K562 (cell line): ENCODE measurements around the gene ACSF3. TPM values are rescaled to one million over a fixed set of nuclear protein-coding genes. Genes with fewer than 3 reads are reported as not detected.

Experiments used
- CCNT2 ChIP-seq: IDR thresholded peaks from 2 replicates; pipeline ENCODE4 v1.6.1; 2011; ENCODE audit warnings: borderline replicate concordance, low read depth, mild to moderate bottlenecking, moderate library complexity, mixed read lengths, low read length; ENCODE audit not compliant: insufficient read length; ENCODE audit errors: extremely low read depth
- PHTF2 ChIP-seq: fragments of 250-450 bp; sonication (Bioruptor Pico); IDR thresholded peaks from 2 replicates; pipeline ENCODE4 v1.5.0; 2021; ENCODE audit warnings: mild to moderate bottlenecking
- SMAD4 ChIP-seq: fragments of 250-450 bp; sonication (Bioruptor Pico); conservative IDR thresholded peaks from 2 replicates; pipeline ENCODE4 v1.8.0; 2021; ENCODE audit warnings: inconsistent platforms, mild to moderate bottlenecking, moderate library complexity
- SUPT5H ChIP-seq: fragments of 450-650 bp; IDR thresholded peaks from 2 replicates; pipeline ENCODE4 v1.6.1; 2016
- TGIF2 ChIP-seq: sonication (generic); formaldehyde crosslinking; IDR thresholded peaks from 2 replicates; pipeline ENCODE4 v1.8.1; 2022; ENCODE audit warnings: mild to moderate bottlenecking, missing genetic modification reagents, moderate library complexity
- polyA plus RNA-seq, 8 experiments: library from polyadenylated mRNA; depleted of rRNA in 4 of 8; stranded (reverse) in 5 of 8; unstranded in 3 of 8; fragments of >200 nt; fragmentation: Nextera tagmentation in 2 of 8; fragmentation: Illumina TruSeq in 1 of 8; extraction: Ambion mirVana in 2 of 8; extraction: Trizol in 1 of 8; gene quantifications; 2 replicates each; pipeline versions ENCODE4 v1.2.1 to v1.2.3, GENCODE V29; 2011 to 2014; ENCODE audit warnings: inconsistent platforms in 1 of 8, missing spikeins in 1 of 8
- total RNA-seq, 7 experiments: library from RNA; depleted of rRNA in 6 of 7; stranded (reverse); fragments of >200 nt in 6 of 7; fragmentation: Illumina TruSeq in 2 of 7; extraction: Trizol in 2 of 7; gene quantifications; 2 replicates each; pipeline versions ENCODE4 v1.2.1 to v1.2.3, GENCODE V29; 2011 to 2021; ENCODE audit warnings: low replicate concordance in 1 of 7
- TF ChIP-seq, protein P1 (sequence below): fragments of 200-600 bp; sonication (generic); IDR thresholded peaks from one replicate; pipeline ENCODE4 v1.6.1; 2012; ENCODE audit warnings: mild to moderate bottlenecking, low read depth, low read length, inconsistent platforms
- TF ChIP-seq, protein P2 (sequence below): sonication (generic); formaldehyde crosslinking; IDR thresholded peaks from 2 replicates; pipeline ENCODE4 v1.8.1; 2023; ENCODE audit warnings: missing genetic modification reagents, mild to moderate bottlenecking, borderline replicate concordance
- TF ChIP-seq, protein P3 (sequence below): sonication (generic); formaldehyde crosslinking; IDR thresholded peaks from 2 replicates; pipeline ENCODE4 v1.8.0; 2022; ENCODE audit warnings: missing genetic modification reagents, mild to moderate bottlenecking, moderate library complexity, borderline replicate concordance
- TF ChIP-seq, protein P4 (sequence below): sonication (generic); formaldehyde crosslinking; IDR thresholded peaks from 2 replicates; pipeline ENCODE4 v1.8.1; 2022; ENCODE audit warnings: missing genetic modification reagents

ACSF3 gene
- total and polyA plus RNA-seq, 9 of the 15 experiments (the other 6 are each of a cell fraction or from before 2014, with no cell fraction given) = 0.77 to 32.8 (median 14.7) TPM

DNA sequence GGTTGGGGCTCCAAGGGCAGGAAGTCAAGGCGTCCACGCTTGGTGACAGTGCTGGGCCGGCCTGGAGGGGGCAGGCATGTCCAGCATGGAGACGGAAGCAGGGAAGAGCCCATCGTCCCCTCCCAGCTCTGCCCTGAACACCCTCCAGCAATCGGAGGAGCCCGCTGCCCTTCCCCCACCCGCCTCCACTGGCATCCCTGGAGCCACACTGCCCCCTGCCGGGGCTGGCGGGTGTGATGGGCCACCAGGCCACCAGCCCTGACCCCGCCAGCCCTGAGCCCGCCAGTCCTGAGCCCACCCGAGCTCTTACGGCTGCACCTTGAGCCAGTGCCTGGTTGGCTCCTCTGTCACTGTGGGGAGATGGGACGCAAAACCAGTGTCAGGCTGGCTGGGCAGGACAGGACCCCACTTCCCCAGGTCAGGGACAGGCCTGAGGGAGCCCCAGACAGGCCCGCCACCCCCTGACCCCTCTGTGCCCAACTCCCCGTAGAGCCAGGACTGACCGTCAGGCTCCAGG, 73.8 kb downstream of the ACSF3 start (continued):
- TF ChIP-seq, protein P1, sequence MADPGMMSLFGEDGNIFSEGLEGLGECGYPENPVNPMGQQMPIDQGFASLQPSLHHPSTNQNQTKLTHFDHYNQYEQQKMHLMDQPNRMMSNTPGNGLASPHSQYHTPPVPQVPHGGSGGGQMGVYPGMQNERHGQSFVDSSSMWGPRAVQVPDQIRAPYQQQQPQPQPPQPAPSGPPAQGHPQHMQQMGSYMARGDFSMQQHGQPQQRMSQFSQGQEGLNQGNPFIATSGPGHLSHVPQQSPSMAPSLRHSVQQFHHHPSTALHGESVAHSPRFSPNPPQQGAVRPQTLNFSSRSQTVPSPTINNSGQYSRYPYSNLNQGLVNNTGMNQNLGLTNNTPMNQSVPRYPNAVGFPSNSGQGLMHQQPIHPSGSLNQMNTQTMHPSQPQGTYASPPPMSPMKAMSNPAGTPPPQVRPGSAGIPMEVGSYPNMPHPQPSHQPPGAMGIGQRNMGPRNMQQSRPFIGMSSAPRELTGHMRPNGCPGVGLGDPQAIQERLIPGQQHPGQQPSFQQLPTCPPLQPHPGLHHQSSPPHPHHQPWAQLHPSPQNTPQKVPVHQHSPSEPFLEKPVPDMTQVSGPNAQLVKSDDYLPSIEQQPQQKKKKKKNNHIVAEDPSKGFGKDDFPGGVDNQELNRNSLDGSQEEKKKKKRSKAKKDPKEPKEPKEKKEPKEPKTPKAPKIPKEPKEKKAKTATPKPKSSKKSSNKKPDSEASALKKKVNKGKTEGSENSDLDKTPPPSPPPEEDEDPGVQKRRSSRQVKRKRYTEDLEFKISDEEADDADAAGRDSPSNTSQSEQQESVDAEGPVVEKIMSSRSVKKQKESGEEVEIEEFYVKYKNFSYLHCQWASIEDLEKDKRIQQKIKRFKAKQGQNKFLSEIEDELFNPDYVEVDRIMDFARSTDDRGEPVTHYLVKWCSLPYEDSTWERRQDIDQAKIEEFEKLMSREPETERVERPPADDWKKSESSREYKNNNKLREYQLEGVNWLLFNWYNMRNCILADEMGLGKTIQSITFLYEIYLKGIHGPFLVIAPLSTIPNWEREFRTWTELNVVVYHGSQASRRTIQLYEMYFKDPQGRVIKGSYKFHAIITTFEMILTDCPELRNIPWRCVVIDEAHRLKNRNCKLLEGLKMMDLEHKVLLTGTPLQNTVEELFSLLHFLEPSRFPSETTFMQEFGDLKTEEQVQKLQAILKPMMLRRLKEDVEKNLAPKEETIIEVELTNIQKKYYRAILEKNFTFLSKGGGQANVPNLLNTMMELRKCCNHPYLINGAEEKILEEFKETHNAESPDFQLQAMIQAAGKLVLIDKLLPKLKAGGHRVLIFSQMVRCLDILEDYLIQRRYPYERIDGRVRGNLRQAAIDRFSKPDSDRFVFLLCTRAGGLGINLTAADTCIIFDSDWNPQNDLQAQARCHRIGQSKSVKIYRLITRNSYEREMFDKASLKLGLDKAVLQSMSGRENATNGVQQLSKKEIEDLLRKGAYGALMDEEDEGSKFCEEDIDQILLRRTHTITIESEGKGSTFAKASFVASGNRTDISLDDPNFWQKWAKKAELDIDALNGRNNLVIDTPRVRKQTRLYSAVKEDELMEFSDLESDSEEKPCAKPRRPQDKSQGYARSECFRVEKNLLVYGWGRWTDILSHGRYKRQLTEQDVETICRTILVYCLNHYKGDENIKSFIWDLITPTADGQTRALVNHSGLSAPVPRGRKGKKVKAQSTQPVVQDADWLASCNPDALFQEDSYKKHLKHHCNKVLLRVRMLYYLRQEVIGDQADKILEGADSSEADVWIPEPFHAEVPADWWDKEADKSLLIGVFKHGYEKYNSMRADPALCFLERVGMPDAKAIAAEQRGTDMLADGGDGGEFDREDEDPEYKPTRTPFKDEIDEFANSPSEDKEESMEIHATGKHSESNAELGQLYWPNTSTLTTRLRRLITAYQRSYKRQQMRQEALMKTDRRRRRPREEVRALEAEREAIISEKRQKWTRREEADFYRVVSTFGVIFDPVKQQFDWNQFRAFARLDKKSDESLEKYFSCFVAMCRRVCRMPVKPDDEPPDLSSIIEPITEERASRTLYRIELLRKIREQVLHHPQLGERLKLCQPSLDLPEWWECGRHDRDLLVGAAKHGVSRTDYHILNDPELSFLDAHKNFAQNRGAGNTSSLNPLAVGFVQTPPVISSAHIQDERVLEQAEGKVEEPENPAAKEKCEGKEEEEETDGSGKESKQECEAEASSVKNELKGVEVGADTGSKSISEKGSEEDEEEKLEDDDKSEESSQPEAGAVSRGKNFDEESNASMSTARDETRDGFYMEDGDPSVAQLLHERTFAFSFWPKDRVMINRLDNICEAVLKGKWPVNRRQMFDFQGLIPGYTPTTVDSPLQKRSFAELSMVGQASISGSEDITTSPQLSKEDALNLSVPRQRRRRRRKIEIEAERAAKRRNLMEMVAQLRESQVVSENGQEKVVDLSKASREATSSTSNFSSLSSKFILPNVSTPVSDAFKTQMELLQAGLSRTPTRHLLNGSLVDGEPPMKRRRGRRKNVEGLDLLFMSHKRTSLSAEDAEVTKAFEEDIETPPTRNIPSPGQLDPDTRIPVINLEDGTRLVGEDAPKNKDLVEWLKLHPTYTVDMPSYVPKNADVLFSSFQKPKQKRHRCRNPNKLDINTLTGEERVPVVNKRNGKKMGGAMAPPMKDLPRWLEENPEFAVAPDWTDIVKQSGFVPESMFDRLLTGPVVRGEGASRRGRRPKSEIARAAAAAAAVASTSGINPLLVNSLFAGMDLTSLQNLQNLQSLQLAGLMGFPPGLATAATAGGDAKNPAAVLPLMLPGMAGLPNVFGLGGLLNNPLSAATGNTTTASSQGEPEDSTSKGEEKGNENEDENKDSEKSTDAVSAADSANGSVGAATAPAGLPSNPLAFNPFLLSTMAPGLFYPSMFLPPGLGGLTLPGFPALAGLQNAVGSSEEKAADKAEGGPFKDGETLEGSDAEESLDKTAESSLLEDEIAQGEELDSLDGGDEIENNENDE = no peak
- TF ChIP-seq, protein P2, sequence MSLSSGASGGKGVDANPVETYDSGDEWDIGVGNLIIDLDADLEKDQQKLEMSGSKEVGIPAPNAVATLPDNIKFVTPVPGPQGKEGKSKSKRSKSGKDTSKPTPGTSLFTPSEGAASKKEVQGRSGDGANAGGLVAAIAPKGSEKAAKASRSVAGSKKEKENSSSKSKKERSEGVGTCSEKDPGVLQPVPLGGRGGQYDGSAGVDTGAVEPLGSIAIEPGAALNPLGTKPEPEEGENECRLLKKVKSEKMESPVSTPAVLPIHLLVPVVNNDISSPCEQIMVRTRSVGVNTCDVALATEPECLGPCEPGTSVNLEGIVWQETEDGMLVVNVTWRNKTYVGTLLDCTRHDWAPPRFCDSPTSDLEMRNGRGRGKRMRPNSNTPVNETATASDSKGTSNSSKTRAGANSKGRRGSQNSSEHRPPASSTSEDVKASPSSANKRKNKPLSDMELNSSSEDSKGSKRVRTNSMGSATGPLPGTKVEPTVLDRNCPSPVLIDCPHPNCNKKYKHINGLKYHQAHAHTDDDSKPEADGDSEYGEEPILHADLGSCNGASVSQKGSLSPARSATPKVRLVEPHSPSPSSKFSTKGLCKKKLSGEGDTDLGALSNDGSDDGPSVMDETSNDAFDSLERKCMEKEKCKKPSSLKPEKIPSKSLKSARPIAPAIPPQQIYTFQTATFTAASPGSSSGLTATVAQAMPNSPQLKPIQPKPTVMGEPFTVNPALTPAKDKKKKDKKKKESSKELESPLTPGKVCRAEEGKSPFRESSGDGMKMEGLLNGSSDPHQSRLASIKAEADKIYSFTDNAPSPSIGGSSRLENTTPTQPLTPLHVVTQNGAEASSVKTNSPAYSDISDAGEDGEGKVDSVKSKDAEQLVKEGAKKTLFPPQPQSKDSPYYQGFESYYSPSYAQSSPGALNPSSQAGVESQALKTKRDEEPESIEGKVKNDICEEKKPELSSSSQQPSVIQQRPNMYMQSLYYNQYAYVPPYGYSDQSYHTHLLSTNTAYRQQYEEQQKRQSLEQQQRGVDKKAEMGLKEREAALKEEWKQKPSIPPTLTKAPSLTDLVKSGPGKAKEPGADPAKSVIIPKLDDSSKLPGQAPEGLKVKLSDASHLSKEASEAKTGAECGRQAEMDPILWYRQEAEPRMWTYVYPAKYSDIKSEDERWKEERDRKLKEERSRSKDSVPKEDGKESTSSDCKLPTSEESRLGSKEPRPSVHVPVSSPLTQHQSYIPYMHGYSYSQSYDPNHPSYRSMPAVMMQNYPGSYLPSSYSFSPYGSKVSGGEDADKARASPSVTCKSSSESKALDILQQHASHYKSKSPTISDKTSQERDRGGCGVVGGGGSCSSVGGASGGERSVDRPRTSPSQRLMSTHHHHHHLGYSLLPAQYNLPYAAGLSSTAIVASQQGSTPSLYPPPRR = no peak
- TF ChIP-seq PHTF2 (CRISPR knock-in tag) (no peak), SUPT5H (no peak), TGIF2 (CRISPR knock-in tag) (no peak), CCNT2 (peak; percentile 37), SMAD4 (CRISPR knock-in tag) (peak; percentile 97)
- TF ChIP-seq, protein P3, sequence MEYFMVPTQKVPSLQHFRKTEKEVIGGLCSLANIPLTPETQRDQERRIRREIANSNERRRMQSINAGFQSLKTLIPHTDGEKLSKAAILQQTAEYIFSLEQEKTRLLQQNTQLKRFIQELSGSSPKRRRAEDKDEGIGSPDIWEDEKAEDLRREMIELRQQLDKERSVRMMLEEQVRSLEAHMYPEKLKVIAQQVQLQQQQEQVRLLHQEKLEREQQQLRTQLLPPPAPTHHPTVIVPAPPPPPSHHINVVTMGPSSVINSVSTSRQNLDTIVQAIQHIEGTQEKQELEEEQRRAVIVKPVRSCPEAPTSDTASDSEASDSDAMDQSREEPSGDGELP (CRISPR knock-in tag) = peak; percentile 84
- TF ChIP-seq, protein P4, sequence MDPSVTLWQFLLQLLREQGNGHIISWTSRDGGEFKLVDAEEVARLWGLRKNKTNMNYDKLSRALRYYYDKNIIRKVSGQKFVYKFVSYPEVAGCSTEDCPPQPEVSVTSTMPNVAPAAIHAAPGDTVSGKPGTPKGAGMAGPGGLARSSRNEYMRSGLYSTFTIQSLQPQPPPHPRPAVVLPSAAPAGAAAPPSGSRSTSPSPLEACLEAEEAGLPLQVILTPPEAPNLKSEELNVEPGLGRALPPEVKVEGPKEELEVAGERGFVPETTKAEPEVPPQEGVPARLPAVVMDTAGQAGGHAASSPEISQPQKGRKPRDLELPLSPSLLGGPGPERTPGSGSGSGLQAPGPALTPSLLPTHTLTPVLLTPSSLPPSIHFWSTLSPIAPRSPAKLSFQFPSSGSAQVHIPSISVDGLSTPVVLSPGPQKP (CRISPR knock-in tag) = no peak
